GM21619 (cell line): Measurements from ENCODE around the gene LCT.
"Not testable (repeated sequence)": the region's sequence is repeated elsewhere in the genome, so short reads cannot be mapped to it uniquely, and the experiment has no call there.

Source experiments
- ATAC-seq: cut with Tn5 transposase; IDR thresholded peaks from one replicate; pipeline ENCODE4 v1.9.1; 2021; ENCODE audit not compliant: unreplicated experiment

The LCT gene

DNA sequence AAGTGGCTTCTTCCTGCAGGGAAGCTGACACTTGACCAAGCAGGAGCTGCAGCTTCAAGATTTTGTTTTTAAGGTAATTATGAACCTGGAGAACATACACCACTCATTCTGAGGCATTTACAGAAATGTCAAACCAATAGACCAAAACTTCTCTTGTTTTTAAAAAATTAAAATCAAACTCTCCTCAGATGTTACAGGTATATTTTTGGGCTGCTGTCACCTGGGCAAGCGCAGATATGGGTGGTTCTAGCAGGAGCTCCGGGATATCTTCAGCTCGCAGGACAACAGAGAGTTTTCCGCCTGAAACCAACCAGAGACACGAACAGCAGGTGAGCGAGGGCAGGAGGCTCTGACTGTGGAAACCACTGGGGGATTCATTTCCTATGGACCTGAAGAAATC is 4.1 kb downstream of the LCT start:
- no peak for ATAC-seq

DNA sequence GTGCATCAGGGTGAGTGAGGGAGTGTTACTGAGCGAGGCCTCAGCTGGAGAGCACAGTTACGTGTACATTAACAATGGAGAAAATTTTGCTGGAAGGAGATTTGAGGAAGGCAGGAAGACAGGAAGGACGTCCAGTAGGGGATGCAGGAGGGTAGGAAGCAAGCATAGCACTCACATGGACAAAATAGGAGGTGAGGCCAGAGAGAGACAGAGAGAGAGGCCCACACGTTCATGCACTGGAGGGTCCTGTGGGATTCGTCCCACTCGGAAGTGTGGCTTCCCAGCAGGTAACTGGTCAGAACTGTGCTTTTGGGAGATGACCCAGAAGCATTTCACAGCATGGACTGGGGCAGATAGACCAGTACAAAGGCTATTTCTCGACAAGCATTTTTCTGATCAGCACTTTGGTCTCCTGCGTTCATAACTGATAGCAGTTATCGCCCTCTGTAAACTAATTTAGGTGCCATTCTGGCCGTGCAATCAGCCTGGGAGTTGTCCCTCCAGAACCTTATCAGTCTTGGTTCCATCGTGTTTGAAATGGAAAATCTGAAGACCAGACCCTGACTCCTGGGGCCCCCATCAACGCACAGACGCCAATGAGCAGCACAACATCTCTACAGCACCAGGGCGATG is 5.7 kb downstream of the LCT start:
- ATAC-seq = no peak

DNA sequence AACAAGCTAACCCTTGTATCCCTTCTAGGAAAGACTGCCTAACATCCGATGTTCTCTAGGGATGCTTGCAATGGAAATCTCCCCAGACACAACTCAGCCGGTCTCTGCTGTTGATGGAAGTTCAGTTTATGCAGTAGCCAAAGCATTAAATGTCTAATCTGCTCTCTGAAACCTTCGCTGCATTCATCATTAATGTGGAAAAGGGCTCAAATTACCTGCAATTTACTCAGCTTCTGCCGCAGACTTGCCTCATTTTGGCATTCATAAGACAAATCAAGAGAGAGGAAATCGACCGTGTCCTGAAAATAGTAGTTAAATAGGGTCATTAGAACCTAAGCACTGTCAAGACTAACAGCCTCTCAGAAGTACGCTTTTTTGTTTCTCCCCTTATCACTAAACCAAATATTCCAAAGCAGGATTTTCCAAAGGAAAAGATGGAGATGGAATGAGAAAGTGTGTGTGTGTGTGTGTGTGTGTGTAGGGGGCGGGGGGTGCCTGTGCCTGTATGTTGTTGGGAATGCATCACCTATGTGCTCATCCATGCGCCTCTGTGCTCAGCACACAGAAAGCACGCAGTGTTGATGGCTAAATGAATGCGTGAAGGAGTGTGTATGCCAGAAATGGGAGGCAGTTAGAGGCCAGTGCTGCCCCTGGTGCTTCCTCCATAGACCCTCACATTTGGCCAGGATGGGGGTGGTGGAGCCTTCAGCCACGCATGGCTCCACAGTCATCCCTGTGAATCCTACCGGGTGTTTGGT is 7.4 kb downstream of the LCT start:
- ATAC-seq = no peak

DNA sequence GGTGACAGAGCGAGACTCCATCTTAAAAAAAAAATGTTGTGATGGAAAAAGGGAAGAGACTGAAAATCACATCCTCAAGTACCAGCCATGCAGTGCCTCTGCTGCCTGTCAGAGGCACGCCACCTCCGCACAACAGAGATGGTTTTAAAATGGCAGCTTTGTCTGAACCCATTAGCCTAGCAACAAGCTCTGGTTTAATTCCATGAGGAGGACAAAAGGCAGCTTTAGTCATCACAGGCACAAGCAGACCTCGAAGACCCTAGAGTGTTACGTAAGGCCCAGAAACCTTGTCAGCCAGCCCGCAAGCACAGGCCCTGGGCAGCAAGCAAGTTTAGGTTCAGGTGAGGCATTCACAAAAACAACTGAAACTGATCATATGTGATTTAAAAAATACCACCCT is 10.4 kb downstream of the LCT start:
- no peak for ATAC-seq

DNA sequence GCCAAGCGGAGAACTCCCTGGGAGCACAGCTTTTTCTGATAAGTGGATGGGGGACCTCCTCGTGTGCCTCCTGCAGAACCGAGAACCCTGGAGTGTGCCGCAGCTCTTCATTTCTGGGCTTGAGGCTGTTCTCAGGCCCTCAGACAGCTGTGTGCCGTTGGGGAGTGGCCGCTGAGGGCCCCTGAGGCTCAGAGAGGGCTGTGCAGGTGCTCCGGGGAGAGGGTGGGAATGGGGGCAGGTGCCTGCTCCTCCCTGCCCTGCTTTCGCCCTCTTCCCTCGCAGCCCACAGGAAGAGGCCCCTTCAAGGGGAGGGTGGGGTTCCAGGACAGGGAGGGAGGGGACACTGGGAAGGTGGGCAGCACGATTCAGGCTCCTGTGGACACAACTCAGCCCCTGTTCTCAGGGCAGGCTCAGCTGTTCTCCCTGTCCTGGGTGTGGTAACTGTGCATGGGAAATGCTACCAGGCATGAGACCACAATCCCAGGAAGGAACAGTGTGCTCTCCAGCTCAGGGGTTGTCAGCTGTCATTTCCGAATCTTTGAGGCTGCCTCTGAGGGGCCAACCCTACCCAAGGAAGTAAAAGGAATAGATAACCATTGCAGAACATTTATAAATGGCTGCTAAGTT is 11.3 kb downstream of the LCT start:
- no peak for ATAC-seq

DNA sequence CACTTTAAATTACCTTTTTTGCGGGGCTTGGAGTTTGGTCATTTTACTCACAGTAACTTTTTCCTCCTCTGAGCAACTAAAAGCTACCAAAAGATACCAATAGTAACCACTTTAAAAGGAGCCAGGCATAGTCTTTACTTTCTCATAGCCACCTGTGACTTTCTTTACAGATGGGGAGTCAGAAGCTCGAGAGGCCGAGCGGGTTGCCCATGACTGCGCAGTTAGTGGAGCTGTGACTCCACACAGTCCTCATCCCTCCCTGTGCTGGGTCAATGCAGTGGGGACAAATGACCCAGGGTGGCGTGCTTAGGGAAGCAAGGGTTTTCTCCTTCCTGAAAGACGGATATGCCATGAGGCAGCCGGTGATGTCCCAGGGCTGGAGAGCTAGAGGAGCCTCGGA is 11.9 kb downstream of the LCT start:
- ATAC-seq = no peak

DNA sequence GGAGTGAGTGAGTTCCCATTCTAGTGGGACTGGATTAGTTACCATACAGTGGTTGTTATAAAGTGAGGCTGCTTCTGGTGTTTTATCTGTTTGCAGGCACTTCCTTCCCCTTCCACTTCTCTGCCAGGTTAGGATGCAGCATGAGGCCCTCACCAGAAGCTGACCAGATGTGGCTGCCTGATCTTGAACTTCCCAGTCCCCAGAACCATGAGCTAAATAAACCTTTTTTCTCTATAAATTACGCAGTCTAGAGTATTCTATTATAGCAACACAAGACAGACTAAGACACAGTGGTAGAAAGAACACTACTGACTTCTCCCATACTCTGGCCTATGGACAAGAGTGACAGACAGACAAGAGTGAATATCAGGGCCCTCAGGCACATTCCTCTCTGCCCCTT is 14.1 kb downstream of the LCT start:
- ATAC-seq = no peak

DNA sequence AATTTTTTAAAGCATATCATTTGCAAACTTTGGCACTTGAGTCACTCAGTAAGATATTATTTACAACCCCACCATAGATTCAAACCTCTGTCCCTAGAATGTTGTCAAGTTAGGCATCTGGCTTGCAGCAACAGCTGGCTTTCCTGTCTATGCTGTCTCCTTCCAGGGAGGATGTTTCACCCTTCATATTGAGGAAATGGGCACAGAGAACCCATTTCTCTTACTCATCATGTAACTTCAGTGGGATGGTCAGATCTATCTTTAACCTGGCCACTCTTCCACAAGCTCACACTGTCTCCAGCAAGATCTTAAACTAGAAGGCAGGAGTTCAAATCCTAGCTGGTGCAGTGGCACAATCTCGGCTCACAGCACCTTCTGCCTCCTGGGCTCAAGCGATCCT is 15.8 kb downstream of the LCT start:
- ATAC-seq = no peak

DNA sequence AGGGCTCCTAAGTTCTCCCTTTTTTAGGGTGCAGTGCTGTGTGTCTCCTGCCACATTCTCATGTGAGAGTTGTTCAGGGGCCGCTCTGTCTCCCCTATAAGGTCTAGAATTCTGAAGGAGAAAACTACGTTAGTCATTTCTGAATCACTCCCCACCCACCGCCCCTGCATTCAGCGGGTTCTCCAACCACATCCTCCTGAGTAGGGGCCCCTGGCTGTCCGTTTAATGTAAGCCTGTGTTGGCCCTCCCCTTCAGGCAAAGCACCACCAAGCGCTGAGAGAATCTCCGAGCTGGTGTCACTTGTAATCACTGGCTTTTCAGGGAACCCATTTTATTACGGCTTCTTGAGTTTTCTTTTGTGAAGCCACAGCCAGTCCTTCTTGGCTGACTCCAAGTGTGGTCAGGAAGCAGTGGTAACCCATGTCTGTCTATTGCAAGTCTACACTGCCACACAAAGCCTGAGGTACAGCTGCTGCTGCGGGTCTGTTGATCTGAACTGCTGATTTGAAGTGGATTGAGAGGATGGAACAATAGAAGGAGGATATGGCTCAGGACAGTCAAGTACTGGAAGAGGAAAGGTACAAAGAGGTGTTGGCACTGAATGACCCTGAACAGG is 16.9 kb downstream of the LCT start:
- peak; percentile 91 for ATAC-seq

DNA sequence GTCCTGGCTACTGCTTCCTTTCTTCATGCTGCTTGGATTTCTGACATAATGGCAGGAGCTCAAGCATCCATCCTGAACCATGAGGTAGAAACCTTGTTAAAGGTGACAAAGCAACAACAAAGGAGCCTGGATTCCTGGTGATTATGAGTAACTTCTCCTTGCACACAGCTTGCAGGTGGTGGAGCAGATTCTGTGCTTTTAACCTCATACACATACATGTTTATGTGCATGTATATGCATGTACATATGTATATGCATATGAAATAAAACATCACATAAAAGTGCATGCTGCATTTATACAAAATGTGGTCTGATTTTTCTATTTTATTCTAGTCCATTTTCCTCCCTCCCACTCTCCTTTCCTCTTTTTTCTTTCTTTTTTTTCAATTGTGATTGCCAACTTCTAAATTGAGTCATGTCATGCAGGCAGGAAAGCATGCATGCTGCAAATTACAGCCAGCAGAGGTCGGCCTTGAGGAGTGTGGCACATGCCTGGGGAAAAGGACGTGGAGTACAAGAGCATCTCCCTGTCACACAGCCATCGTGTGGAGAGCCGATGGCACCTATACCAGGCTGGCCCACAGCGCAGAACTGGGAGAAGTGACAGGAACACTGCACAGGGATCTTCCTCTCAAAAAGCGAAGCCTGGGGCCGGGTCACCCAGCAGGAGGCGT is 17.9 kb downstream of the LCT start:
- no peak for ATAC-seq

DNA sequence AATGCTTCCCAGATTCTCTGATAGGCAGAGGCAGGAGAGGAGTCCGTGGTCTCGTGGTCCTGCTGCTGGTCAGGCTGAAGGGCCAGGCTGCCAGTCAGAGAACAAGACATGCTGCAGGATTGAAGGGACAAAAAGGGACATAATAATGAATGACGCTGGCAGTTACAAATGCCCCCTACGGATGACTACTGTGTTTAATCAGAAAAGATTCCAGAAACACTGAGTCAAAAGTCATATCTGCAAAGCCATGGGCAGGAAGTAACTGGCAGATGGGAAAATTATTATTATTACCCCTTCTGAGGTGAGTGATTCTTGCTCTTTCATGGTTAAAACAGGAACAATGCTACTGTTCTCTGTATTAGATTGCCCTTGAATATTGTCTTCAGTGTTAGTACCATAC is 19.0 kb downstream of the LCT start:
- no peak for ATAC-seq

DNA sequence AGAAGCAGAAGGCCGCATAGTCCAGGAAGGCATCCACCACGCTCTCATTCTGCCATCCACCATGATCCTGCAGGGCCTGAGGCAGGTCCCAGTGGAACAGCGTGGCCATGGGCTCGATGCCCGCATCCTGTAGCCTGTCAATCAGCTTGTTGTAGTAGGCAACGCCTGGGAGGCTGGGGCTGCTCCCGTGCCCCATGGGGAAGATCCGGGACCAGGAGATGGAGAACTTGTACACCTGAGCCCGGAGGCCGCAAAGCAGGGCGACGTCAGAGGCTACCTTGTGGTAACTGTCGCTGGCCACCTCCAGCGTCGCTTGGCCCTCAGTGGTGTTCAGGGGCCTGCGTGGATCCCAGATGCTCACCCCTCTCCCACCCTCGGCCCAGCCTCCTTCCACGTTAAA is 19.5 kb downstream of the LCT start:
- ATAC-seq = no peak

DNA sequence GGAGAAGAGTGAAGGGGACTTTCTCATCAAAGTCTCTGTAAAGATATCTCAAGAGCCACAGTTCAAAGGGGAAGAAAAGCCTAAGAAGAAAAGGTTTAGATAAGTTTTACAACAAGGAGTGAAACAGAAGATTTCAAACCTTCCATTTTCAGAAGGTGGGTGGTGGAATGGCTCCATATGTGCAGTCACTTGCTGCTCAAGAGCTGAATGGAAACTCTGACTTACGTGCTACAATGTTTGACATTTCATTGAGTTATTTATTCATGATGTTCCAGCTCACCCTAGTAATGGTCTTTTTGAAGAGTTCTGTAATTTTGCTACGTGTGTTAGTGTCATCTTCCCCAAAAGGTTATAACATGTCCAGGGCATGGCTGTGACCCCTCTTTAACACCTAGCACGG is 21.7 kb downstream of the LCT start:
- ATAC-seq = no peak

DNA sequence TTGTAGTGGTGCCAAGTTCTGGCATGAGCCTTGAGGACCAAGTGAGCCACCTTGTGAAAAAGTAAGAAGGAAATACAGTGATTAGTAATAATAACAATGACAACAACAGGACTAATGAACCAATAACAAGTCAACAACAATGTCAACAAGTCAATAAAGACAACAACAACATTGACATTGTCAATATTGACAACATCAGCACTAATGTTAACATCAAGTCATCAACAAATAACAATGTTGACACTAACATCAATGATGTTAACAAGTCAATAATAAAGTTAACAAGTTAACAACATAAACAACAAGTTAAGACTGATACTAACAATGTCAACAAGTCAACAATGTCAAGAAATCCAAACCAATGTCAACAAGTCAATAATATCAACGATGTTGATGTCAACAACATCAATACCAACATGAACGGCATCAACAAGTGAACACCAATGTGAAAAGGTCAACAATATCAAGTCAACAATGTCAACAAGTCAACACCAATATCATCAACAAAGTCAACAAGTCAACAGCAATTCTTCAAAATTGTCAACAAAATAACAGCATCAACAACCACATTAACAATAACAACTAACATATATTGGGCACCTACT is 24.0 kb downstream of the LCT start:
- ATAC-seq = no peak

DNA sequence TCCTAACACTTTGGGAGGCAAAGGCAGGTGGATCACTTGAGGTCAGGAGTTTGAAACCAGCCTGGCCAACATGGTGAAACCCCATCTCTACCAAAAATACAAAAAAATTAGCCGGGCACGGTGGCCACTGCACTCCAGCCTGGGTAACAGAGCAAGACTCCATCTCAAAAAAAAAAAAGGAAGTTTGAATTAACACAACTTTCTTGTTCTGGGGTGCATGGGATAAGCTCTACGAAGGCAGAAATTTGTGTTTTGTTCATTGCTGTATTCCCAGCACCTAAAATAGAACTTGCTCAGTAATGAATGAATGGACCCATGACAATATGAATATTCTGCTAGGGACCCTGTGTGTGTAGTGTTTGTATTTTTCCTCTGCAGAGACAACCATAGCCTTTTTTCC is 29.1 kb downstream of the LCT start:
- not testable (repeated sequence) for ATAC-seq

DNA sequence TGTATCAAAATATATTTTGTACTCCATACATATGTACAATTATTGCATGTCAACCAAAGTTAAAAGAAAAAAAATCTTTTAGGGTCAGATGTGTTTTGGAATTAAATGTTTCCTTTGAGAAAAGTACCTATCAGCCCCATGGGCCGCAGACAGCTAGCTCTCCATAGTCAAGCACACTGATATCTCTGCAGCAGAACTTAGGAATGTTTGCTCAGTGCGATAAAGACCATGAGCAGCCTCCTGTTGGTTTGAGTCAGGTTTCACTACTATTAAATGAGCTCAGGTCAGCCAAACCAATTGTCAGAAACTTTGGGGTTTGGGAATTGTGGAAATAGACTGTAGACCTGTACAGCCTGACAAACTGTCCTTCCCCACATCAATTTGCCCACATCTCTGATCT is 33.7 kb downstream of the LCT start:
- ATAC-seq = no peak

DNA sequence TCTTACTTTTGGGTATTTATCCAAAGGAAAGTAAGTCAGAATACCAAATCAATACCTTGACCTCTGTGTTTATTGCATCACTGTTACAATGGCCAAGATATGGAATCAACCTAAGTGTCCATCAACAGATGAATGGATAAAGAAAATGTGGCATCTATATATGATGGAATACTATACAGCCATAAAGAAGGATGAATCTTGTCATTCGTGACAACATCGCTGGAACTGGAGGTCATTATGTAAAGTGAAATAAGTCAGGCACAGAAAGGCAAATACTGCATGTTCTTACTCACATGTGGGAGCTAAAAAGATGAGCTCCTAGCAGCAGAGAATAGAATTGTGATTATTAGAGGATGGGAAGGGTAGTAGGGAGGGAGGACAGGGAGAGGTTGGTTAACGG is 34.6 kb downstream of the LCT start:
- ATAC-seq = no peak

DNA sequence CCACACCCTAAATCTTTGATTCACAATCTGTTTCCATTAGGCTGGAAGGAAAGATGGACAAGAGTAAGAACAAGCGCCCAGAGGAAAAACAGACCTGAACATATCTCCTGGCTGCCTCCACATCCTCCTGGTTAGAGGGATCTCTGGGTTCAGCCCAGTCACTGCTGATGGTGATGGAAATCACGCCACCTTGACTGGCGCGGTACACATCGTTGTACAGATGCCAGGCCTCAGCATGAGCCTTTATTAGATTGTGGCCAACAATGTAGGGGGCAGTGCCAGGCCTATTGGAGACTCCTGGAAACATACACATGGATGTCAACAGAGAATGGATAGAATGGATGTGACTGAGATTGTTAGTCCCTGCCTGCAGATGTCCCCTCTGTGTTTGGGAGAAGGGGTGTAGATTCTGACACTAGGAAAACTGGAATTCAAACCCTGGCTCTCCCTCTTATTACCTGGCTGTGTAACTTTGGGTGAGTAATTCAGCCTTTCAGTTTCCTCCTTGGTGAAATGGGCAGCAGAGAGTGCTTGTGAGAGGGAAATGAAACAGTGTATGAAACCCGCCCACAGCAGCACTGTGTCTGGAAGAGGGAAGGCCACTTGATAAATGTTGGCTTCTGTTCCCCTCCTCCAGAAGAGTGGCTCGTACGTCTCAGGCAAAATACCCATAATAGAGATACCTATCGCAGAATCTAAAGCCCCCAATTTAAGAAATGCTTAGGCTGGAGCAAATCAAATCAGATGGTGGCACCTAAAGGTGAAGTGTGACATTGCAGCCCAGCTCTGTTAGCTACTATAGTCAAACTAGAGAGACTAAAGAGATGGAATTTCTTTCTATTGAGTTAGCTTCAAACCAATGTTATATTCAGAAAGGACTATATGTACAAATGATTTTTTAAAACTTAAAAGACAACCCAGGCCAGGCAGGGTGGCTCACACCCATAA is 36.2 kb downstream of the LCT start:
- ATAC-seq = no peak

DNA sequence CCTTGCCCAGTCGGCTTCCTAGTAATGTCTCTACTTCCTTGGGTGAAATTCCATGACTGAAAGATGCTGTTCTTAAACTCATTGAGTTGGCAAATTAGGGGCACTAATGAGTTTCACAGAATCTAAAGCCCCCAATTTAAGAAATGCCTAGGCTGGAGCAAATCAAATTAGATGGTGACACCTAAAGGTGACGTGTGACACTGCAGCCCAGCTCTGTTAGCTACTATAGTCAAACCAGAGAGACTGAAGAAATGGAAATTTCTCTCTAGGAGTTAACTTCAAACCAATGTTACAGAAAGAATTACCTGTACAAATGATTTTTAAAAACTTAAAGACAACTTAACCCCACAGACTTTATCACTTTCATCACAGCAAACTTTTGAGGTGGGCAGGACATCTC is 37.2 kb downstream of the LCT start:
- no peak for ATAC-seq

DNA sequence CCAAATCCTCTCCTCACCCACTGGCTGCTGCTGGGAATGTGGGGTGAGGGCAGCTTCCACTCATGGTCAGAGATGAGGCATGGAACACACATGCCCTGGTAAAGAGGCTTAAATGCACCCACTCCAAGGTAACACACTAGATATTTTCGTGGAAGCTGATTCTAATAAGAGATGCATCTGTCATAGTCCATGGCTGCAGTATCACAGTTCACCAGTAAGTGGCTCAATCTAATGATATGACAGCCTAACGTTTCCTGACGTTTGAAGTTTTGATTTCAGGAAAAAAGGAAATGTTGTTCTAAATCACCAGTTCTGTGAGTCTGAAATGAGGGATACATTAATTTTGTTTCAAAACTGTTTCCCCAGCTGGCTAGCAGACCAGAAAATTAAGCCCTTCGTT is 38.2 kb downstream of the LCT start:
- ATAC-seq = no peak
